NCI-H345 treated with DMSO at 0.1 percent for 48 hours (cell line): ENCODE results near the gene RAB11FIP5.
"Not testable (repeated sequence)": the region's sequence is repeated elsewhere in the genome, so short reads cannot be mapped to it uniquely, and the experiment has no call there.

Experiments used
- DNase-seq: peaks from one replicate; lab custom pipeline; 2025; ENCODE audit not compliant: unreplicated experiment; lab: John Stamatoyannopoulos, UW

Gene RAB11FIP5

DNA sequence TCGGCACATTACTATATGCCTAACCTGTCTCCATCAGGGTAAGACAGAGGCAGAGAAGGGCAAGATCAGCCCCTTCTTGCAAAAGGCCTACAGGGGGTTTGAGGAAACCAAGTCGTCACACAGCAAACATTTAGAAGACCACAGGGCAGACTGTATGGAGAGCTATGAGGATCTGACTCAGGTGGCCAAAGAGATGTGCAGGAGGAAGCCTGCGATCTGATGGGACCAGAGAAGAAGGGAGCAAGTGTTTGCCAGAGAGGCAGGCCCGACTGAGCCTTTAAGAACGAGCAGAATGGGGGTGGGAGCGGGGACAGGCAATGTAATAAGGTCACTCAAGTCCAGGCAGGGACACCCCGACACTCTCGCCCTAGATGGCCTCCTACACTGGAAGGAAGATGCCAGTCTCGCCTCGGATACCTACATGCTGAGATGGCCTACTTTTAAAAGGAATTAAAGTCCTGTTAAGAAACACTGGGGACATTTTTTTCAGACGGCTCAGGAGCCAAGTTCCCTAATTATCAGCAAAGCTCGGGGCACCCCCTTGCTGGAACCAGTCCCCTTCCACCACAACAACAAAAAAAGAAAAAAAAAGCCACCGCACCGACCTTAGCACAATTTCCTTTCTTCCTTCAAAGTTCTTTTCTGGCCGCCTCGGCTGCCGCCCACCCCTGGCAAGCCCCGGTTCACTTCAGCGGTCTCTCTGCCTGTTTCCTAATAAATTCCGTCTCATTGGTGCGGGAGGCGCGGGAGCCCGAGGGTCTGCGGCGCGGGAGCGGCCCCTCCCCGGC, 42.7 kb downstream of the RAB11FIP5 start:
- DNase-seq: no peak

DNA sequence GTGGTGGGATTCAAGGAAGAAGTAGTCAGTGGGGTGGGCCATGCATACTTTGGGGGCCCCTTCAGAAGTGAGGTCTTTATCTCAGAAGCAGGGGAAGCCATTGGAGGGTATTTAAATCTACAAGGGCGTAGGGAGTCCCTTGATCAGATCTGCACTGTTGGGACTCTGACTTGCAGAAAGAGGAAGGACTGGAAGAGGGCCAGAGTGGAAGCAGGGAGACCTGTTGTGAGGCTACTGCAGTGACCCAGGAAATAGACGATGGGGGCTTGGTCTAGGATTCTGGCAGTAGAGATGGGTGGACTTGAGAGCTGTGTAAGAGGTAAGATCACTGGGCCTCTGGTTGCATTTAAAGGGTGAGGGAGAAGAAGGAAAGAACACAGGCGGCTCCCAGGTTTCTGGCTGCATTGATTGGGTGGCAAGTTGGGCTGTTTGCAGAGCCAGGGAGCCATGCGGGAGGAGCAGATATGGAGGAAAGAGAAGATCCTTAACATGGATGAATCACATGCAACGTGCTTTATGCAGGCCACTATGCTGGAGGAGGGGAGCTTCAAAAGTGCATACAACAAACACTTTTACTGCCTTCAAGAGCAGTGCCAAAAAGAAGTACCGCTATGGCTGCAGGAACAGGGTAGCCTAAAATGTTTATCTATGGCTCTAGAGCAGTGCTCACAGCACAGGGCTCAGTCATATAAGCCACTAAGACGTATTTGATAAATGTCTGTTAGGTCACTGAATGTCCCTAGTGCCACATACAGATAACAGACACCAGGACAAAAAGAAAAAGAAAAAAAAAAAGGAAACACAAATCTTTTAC, 43.5 kb downstream of the RAB11FIP5 start:
- DNase-seq: no peak

DNA sequence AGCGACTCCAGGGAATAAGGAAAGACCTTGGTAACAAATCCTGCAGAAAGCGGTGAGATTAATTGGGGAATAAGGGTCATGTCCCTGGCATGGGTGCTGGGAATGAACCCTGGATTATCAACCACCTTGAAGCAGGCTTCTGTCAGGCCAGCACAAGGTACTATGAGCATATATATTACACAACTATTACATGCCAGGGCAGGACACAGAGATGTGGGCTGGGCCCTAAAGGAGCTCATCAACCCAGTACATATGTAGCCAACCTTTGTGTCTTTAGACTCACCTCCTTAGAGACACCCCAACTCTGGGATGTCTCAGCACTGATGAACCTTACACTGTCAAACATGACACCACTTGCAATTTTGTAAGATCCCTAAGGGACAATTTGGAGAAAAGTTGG, 44.6 kb downstream of the RAB11FIP5 start:
- DNase-seq: no peak

DNA sequence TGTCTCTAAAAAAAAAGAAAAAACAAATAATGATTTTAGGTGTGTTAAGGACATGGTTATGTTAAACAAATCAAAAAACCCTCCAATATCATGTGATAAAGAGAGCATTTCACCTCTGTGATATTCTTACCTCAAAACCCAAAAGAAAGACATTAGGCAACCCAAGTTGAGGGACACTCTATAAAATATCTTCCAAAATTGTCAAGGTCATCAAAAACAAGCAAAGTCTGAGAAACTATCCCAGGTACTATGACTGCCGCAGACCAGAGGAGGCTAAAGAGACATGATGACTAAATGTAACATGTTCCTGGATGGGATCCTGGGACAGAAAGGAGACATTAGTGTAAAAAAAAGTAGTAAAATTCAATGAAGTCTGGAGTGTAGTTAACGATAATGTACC, 45.7 kb downstream of the RAB11FIP5 start:
- DNase-seq: no peak

DNA sequence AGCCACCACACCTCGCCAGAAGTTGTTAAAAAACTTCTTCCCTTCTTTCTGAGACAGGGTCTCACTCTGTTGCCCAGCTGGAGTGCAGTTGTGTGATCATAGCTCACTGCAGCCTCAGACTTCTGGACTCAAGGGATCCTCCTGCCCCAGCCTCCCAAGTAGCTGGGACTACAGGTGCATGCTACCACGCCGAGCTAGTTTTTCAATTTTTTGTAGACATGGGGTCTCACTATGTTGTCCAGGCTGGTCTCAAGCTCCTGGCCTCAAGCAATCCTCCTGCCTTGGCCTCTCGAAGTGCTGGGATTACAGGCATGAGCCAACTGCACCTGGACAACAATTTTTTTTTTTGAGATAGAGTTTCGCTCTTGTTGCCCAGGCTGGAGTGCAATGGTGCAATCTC, 47.7 kb downstream of the RAB11FIP5 start:
- not testable (repeated sequence) for DNase-seq

DNA sequence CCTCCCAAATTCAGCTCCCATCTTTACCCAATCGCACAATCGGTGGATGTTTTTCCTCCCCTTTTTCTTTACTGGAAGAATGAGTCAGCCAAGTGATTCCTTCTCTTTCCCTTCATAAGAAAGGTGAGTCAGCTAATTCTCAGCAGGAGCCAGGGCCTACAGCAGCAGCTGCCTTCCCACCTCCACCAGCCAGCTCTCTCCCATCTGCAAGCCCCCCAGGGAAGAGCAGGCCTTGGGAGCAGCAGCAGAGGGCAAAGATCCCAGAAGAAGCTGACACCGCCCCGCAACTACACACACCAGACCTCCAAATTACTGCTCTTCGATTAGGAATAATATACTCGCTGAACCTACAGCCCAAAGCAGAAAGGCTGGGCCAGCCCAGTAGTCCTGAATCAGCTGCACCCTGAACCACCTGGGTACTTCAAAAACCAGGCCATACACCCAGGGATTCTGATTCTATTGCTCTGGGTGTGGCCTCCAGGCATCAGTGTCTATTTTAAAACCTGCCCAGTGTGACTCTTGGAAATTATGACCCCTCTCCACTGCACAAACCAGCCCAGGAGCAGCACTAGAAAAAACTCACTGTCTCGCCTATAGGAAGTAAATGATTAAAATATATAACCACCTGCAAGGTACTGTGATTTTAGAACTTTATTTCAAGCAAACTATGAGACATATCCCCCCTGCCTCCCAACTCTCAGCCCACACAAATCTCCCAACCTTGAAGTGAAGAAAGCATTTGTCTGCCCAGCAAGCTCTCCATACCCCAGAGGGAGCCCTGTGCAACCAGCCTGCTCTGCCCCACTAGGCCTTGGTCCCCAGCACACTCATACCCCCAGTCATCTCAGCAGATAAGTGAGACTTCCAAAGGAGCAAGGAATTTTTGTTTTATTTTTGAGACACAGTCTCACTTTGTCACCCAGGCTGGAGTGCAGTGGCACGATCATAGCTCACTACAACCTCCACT, 48.6 kb downstream of the RAB11FIP5 start:
- peak; percentile 11 for DNase-seq

DNA sequence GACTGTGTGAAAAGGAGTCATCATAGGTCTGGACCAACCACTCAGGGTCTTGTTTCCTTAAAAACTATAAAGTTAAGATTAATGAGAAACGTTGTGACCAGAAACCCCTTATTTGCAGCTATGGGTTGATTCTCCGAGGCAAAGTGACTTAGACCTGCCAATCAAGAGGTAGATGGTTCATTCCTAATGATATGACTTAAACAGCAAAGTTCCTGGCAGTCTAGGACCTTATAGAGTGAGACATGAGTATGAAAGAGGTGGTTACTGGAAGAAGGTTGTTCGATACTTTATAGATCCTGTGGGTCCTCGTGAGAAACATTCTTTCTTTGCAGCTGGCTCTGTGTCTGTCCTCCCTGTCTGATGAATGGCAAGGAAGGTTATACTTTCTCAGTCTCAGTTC, 49.3 kb downstream of the RAB11FIP5 start:
- DNase-seq: no peak

DNA sequence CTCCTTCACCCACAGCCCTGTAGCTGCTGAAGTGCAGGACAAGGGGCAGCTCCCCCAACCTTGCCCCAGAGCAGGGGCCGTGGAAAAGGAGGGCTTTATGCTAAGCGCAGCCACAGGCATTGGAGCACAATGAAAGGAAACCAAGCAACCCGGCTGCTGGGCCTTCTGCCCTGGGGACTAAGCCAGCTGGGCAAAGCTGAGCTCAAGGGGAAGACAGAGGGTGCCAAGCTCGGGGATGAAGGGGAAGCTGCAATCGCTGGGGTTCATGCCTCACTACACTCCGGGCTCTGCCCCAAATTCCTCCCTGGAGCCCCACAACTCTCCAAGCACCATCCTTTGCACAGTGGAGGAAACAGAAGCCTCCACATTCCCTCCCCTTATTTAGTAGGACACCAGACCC, 53.6 kb downstream of the RAB11FIP5 start:
- no peak for DNase-seq

DNA sequence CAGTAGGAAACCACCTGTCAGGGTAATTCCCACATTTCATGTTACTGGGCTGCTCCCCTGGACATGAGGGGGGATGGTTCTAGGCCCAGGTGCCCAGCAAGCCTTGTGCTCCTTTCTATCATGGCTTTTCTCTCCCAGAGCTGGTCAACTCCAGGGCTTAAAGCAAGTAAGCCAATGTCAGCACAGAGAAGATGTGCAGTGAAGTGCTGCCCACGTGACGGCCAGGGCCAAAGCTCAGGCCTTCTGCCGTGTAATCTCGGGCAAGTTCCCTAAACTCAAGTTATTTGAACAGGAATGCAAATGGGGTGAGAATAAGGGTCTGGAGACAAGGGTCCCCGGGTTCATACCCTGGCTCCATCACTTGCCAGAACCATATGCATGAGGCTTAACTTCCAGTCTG, 57.8 kb downstream of the RAB11FIP5 start:
- DNase-seq: no peak

DNA sequence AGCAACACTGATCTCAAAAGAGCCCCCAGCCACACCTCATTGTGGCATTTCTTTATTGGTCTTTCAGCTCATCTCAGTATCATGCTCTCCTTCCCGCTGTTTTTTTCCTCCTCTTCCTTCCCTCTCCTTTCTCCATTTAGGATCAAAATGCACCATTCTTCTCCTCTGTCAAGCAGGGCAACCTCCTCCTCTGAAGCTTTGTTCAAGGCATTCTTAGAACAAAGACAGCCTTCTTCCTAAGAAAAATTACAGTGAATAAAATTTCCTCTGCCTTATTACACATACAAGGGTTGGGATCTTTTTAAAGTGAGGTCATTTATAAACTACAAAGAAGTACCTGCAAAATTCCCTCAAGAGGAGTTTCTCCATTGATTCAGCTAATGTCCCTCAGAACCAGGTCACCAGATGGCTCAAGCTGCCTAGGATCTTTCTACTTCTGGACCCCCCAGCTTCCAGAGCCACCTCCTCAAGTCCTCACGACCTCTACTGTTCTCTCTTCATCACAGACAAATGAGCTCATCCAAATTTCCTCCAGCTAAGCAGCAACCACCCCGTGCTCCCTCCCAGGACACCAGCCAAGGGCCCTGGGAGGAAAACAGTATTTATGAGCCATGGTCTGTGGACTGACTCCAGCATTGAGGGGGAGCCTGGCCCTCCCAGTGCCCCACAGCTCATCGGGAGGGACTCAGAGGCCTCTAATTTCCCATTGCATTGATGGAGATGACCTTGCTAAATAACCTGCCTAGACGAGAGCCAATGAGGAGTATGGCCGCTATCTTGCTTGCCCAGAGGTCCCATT, 59.2 kb downstream of the RAB11FIP5 start:
- DNase-seq: no peak

DNA sequence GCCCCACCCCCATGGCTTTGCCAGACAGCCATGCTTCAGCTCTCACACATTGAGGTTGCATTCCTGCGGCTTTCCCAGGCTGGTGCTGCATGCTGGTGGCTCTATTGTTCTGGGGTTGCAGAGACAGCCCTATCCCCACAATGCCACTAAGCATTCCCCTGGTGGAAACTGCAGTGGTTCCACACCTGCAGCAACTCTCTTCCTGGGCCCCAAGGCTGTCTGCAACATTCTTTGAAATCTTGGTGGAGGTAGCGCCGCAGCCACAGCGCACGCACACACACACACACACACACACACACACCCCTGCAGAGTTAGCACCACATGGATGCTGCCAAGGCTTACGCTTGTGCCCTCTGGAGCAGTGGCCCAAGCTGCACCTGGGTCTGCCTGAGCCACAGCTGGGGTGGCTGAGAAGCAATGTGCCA, 62.6 kb downstream of the RAB11FIP5 start:
- no peak for DNase-seq

DNA sequence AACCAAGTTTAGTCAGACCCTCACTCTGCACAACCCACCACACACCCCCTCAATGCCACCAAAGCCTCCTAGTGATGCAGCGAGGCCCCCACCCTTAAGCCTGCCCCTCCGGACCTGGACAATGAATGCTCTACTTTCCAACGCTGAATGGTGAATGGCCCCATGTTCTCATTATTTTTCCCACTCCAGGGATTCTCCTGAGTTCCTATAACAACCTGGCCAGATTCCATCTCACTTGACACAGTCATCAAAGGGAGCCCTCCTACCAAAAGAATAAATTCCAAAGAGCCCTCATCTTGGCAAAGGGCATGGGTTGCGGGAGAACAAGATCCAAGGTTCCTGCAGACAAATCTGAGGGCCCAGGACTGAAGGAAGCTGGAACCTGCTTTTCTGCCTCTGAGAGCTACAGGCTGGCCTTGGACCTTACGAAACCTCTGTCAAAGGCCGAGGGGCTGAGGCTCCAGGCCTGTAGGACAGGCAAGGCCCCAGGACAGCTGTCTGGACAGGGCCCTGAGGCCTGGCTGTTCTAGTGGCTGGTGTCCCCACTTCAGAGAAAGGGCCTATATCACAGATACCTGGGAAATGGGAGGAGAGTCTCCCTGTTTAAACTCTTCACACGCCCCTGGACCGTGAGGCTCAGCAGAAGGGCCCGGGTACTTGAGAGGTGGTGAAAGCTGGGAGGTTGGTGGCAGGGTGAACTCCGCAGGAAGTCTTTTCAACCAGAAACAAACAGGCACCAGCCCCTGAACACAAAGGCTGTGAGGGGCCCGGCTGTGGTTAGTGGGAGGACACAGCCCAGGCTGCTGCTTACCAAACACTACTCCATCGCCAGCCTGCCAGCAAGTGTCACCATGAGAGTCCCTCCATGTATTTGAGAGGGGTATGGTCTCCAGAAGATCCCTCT, 68.6 kb downstream of the RAB11FIP5 start:
- DNase-seq: peak; percentile 55

DNA sequence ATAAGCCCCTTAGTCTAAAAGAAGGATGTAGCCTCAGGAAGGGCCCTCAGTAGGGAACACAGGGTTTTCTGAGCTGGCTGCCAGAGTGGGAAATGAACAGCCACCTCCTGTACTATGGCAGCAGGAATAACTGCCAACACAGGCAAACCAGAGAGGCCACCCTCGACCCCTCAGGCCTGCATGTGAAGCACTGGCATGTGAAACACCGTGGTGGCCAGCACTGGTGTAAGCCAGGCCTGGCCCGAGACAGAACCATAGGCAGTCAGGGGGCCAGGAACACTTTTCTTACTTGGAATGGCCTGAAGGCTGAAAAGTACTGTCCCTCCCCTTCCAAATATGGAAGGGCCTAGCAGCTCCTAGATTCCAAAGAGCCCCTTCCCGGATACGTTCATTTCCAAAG, 69.5 kb downstream of the RAB11FIP5 start:
- DNase-seq: no peak

DNA sequence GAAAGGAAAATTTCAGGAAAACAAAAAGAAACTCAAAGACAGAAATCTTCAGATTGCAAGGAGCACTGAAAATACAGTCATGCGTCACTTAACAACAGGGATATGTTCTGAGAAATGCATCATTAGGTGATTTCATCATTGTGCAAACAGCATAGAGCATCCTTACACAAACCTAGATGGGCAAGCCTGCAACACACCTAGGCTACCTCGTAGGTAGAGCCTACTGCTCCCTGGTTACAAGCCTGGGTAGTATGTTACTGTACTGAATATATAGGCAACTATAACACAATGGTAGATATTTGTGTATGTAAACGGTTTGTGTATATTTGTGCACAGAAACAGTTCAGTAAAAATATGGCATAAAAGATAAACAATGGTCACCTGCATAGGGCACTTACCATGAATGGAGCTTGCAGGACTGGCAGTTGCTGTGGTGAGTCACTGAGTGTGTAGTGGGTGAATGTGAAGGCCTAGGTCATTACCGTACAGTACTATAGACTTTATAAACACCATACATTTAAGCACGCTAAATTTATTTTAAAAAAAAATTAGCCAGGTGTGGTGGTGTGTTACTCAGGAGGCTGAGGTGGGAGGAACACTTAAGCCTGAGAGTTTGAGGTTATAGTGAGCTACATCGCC, 74.7 kb downstream of the RAB11FIP5 start:
- DNase-seq: peak; percentile 33

DNA sequence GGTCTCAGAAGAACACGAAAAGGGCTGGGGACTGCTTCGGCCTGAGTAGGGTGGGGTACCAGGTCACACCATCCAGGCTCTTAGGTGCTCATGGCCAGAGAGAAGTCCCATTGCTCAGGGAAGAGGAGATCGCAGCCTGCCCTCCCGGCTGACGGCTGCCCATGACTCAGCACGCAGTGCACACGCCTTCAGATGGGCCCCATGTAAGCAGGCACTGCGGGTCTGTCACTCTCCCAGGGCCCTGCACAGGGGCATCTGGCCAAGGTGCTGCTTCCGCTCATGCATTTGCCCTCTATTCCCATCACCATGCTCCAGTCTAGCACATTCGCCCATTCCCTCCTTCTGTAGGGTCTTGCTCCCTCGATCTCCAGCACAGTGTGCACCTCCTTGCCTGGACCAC, 76.0 kb downstream of the RAB11FIP5 start:
- DNase-seq: no peak

DNA sequence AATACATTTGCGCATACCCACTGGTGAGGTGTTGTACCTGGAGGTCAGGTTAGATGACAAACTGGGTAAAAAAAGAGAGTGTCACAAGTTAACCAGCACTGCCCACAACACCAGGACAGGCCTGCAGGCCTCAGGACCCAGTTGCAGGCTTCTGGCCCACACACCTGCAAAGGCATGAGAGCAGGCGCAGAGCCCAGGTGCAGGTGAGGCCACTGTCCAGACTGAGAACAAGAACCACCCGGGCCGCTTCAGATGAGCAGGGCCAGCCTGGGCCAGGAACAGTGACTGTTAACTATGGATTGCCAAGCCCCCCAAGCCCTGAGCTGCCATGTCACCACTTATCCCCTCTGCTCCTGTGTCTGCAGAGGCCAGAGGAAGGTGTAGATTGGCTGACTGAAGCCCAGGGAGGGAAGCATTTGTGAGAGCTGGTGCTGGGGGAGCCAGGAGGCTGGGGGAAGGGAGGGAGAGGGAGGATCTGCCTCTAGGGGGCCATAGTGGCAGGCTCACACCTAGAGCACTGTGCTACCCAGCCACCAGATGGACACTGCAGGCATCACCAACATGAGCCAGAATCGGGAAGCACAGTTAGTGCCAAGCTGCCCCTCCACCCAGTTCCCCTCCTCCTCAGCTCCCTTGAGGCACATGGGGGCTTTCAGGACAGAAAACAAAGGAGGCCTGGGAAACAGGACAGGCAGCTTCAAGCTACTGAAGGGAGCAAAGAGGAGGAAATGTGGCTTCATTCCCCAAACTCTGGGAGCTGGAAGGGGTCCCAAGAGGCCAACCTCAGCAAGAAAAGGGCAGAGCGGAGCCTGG, 76.6 kb downstream of the RAB11FIP5 start:
- no peak for DNase-seq

DNA sequence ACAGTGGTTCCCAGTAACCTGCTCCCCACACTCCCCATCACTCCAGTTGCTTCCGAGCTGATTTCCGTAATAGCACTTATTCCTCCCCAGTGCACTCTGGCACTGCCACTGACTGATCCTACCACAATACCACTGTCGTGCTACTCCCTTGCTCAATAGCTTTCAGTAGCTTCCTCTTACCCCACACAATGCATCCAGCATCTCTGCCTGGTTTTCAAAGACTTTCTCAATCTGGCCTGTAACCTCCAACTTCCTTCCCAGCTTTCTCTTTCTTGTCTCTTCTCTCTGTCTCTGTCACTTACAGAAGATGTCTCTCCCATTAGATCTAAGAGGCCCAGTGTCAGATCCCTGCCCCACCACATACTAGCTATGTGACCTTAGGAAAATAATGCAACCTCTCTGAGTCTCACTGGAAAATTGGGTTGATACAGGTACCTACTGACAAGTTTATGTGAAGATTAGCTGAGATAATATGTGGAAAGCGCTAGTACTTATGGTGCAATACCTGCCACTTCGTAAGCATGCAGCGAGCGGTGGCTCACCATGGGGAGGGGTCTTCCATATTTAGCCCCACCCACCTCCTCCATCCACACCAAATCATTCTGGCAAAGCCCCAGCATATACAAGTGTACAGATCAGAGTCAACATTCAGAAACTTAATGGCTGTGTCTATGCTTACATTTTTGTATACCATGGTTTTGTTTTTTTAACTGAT, 77.9 kb downstream of the RAB11FIP5 start:
- no peak for DNase-seq
